Heart right ventricle (tissue), 16 donors: ENCODE data around the gene SKIL. TPM values are rescaled to one million over a fixed set of nuclear protein-coding genes. Genes with fewer than 3 reads are reported as not detected.

ENCODE experiments used
- ATAC-seq, 8 donors: fragments of 200-7000 bp; cut with Tn5 transposase; one replicate each; pipeline ENCODE4 v1.9.1; 2020; ENCODE audit warnings: mild to moderate bottlenecking in 8 of 8, moderate library complexity in 8 of 8, moderate number of reproducible peaks in 1 of 8
- DNase-seq, 2 donors: peaks; one replicate each; pipeline ENCODE4 v3.0.0-alpha.2; 2020
- H3K27ac ChIP-seq, 10 donors: fragments of 200-600 bp; sonication (generic) in 2 of 10; one replicate each; pipeline versions ENCODE4 v1.5.0 to v1.8.0; 2020 to 2022; ENCODE audit warnings: mild to moderate bottlenecking in 3 of 10
- H3K27me3 ChIP-seq, 7 donors: fragments of 200-600 bp; one replicate each; pipeline ENCODE4 v1.8.0; 2021 to 2022; ENCODE audit warnings: mild to moderate bottlenecking in 2 of 7
- H3K36me3 ChIP-seq, 9 donors: fragments of 200-600 bp; sonication (generic) in 1 of 9; one replicate each; pipeline versions ENCODE4 v1.5.0 to v1.8.0; 2020 to 2022; ENCODE audit warnings: mild to moderate bottlenecking in 2 of 9
- H3K4me1 ChIP-seq, 9 donors: fragments of 200-600 bp; sonication (generic) in 1 of 9; one replicate each; pipeline versions ENCODE4 v1.5.0 to v1.8.0; 2020 to 2022; ENCODE audit warnings: mild to moderate bottlenecking in 4 of 9
- H3K4me3 ChIP-seq, 10 donors: fragments of 200-600 bp; sonication (generic) in 2 of 10; one replicate each; pipeline versions ENCODE4 v1.5.0 to v1.8.0; 2020 to 2022; ENCODE audit warnings: mild to moderate bottlenecking in 7 of 10, moderate library complexity in 2 of 10
- H3K9me3 ChIP-seq, 11 donors: fragments of 200-600 bp in 10 of 11; sonication (generic) in 2 of 11; one replicate each; pipeline versions ENCODE4 v1.5.0 to v1.8.0; 2013 to 2022; ENCODE audit warnings: mild to moderate bottlenecking in 2 of 11, control low read depth in 1 of 11, moderate library complexity in 1 of 11
- CTCF ChIP-seq, 9 donors: fragments of 200-600 bp; sonication (generic) in 2 of 9; IDR thresholded peaks; one replicate each; pipeline versions ENCODE4 v1.5.0 to v1.8.0; 2021 to 2022; ENCODE audit warnings: antibody characterized with exemption in 9 of 9, mild to moderate bottlenecking in 5 of 9, moderate library complexity in 1 of 9
- WGBS, 2 donors: extraction: QIAGEN DNeasy Blood & Tissue Kit; methylation state at CpG; one replicate each; pipeline ENCODE4 v1.1.7; 2013; ENCODE audit warnings: inconsistent platforms in 1 of 2; 5-methylcytosine and 5-hydroxymethylcytosine counted together
- intact Hi-C, 10 donors: fragments of 100-400 bp; cut with DNase I; formaldehyde crosslinking; loops; one replicate each; pipeline versions ENCODE4 v1.11.1 to v1.14.2; 2022
- polyA plus RNA-seq, 2 donors: library from polyadenylated mRNA; stranded (reverse); fragments of 200-250 nt; gene quantifications; one replicate each; pipeline ENCODE4 v1.2.3, GENCODE V29; 2013
- total RNA-seq, 10 donors: library from RNA; stranded (reverse); fragmentation: NEBNext Ultra II Directional in 3 of 10; extraction: Animal tissue kit (Norgen Biotek cat#: 25700) in 3 of 10; gene quantifications; one replicate each; pipeline versions ENCODE4 v1.2.1 to v1.2.4, GENCODE V29; 2021 to 2023
- donor health status: Arrhythmogenic right ventricular cardiomyopathy.
- donor health status: ischemic (EF 13 %, LVEDD 7.1; RV severe dilation, severe dysfunction).
- donor health status: healthy with polysubstance abuse.
- donor health status: DM: no; HTN: yes; CAD: no.
- donor health status: DM: no; HTN: no; CAD: no.
- donor health status: ischemic (EF 25% LVEDD 6.9; RV normal size, moderate dysfunction).
- donor health status: ischemic (EF 25% LVEDD 5.7; RV mildly dilated, moderate dysfunction).
- donor health status: healthy.
- donor health status: DM: yes; HTN: yes; CAD: no.
- donor health status: Ischemic cardiomyopathy.
- donor health status: ischemic (EF 35%, LVEDD 5.7; RV mildly dilated, moderate dysfunction).
- donor health status: nonischemic (EF 11% LVEDD 7.7; RV severe dilation, severe dysfunction).
- donor health status: DM: yes; HTN: yes; CAD: no.
- donor health status: PGD.
- donor health status: ischemic (EF 29% LVEDD 5.4; RV normal size, mild dysfunction).
- donor health status: nonischemic (EF 23%, LVEDD 6.1; RV moderate dilation, normal function).

SKIL gene
- total and polyA plus RNA-seq, 12 donors, result 4.9 to 32.1 (median 24.3) TPM

DNA sequence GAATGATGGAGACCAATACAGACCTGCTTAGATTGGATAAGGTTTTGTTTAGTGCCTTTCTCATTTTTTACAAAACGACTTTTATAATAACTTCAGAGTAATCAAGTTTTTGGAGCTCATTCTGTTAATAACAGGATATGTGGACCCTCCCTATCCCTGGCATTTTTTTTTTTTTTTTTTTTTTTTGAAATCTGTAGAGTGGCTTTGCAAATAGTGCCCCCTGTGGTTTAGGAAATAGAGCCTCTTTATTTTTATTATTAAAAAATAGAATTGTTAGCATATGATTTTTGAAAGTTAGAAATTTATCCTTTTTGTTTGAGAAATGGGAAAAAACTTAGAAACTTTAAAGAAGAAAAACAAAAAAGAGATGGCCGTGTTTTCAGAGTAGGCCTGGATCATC is 11.4 kb downstream of the SKIL start:
- DNase-seq, result no peak
- Histone ChIP-seq H3K27ac (no peak overlapping the region), H3K9me3 (no peaks in the 10 kb centered on the region), H3K27me3 (no peaks in the 10 kb centered on the region), H3K4me3 (no peak overlapping the region), H3K36me3 (peaks cover 0 to 49% (median 0%) of the 10 kb centered on the region in 9 donors), H3K4me1 (peaks cover 0 to 63% (median 39%) of the 10 kb centered on the region in 9 donors)
- WGBS, 2 donors, result 75 to 78% methylated on average over 2 of the region's 2 CpGs
- intact Hi-C loops, result no loop called here
- ATAC-seq, result no peak
- peak in 7 of 9 donors; percentile 27 to 55 (median 35) for TF ChIP-seq CTCF (IDR thresholded peaks at IDR 0.05)

DNA sequence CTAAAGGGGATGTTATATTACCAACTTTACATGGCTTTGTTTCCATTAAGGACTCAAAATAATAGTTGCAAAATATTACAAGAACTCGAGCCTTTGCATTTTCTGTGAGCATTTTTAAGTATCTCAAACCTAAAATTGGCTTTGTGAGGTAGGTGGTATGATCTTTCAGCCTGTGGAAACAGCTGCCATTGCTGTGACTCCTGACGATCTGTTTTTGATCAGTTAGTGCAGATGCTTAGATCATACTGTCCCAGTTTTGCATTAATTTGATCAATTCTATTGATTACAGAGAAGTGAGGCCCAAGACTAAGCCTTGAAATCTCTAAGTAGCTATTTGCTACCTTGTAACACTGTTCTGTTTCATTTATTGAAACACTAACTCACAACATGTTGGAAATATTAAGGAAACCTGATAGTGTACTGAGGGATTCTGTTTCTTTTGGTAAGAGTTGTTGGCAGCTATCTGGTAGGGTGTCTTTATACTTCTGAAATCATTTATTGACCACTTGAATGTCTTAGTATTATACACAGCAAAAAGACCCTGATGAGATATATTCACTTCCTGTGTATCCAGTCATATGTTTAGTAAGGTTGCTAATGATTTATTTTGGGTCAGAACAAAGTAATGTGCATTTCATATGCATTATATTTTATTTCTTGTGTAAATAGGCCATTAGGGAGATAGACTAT is 14.8 kb downstream of the SKIL start:
- Histone ChIP-seq H3K4me3 (no peak overlapping the region), H3K27ac (no peak overlapping the region)
- no peak for DNase-seq

DNA sequence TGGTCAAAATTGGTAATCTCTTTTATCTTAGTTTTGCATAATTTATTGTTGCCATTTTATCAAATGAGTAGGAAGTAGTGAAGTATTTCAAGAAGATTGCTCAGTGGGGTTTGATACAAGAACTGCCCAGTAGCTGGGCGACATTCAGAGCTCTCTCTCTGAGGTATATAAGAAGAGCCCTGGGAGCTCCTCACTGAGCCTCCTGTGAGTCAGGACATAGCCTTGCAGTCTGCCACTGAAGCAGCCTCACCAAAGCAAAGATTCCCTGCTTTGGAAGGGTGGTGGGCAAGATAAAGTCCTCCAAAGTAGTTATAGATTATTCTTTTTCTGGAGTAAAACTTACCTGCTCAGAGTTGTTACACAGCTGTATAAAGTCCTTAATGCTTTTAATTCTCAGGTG is 26.1 kb downstream of the SKIL start:
- H3K36me3 ChIP-seq, result peaks cover 0 to 100% (median 46%) of the 10 kb centered on the region in 9 donors
- 82 to 85% methylated on average over 1 of the region's 1 CpG for WGBS, 2 donors
- ATAC-seq, result no peak

More for the DNA sequence above, 14.8 kb downstream of the SKIL start:
- WGBS, 2 donors, result 67 to 72% methylated on average over 2 of the region's 2 CpGs
- Histone ChIP-seq H3K36me3 (peaks cover 0 to 53% (median 7%) of the 10 kb centered on the region in 9 donors), H3K9me3 (no peaks in the 10 kb centered on the region), H3K4me1 (peaks cover 0 to 70% (median 38%) of the 10 kb centered on the region in 9 donors), H3K27me3 (no peaks in the 10 kb centered on the region)
- TF ChIP-seq CTCF (IDR thresholded peaks at IDR 0.05), result no peak
- intact Hi-C loops, result loop anchor here in 1 of 10 donors (10.0 kb wide), 1 partner anchor 58 kb away; no protein-coding TSS in a partner anchor
- no peak for ATAC-seq

DNA sequence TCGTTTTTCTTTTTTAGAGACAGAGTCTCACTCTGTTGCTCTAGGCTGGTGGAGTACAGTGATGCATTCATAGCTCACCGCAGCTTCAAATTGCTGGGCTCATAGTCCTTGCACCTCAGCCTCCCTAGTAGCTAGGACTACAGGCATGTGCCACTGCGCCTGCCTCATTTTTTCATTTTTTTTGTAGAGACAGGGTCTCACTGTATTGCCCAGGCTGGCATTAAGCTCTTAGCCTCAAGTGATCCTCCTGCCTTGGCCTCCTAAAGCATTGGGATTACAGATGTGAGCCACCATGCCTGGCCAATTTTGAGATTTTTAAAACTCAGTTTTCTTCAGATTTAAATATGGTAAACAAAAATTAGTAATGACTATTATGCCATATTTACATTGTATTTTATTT is 29.0 kb downstream of the SKIL start:
- no peak overlapping the region for H3K27ac ChIP-seq
- intact Hi-C loops, result no loop called here
- no peaks in the 10 kb centered on the region for H3K4me1 ChIP-seq
- H3K27me3 ChIP-seq, result no peaks in the 10 kb centered on the region
- DNase-seq (no peak), ATAC-seq (no peak)
- H3K4me3 ChIP-seq, result no peak overlapping the region
- H3K9me3 ChIP-seq, result no peaks in the 10 kb centered on the region
- H3K36me3 ChIP-seq, result peaks cover 0 to 100% (median 53%) of the 10 kb centered on the region in 9 donors
- TF ChIP-seq CTCF (IDR thresholded peaks at IDR 0.05), result no peak
- WGBS, 2 donors, result 95 to 97% methylated on average over 3 of the region's 3 CpGs

More for the DNA sequence above, 26.1 kb downstream of the SKIL start:
- no peak overlapping the region for H3K4me3 ChIP-seq
- intact Hi-C loops, result no loop called here
- peaks cover 0 to 13% (median 0%) of the 10 kb centered on the region in 9 donors for H3K4me1 ChIP-seq
- TF ChIP-seq CTCF (IDR thresholded peaks at IDR 0.05), result no peak
- H3K9me3 ChIP-seq, result no peaks in the 10 kb centered on the region
- H3K27ac ChIP-seq, result no peak overlapping the region
- DNase-seq, result no peak
- no peaks in the 10 kb centered on the region for H3K27me3 ChIP-seq
